ENCODE results near the gene ATN1. TPM values are rescaled to one million over a fixed set of nuclear protein-coding genes. Genes with fewer than 3 reads are reported as not detected.

ATN1 gene
- total RNA-seq, 2 experiments from 2014 or later: 27.3 to 27.6 TPM

GRCh38 chr12:6957741-6958608, 30.2 kb downstream of the ATN1 start:
- no peaks in the 10 kb centered on the region for H3K9me3 Mint-ChIP-seq
- peak overlapping the region; percentile 93 for H3K27ac Mint-ChIP-seq
- DNase-seq: no peak
- peak overlapping the region; percentile 83 for H3K4me3 Mint-ChIP-seq
- peaks cover 92% of the 10 kb centered on the region for H3K4me1 Mint-ChIP-seq
- POLR2A ChIA-PET: interaction anchor here (0.6 to 3.6 kb wide), 3 partner anchors 13 to 123 kb away, joined by 3 to 35 read pairs (median 3); partner anchors contain the start of genes C12orf57 and RNU7-1
- CTCF ChIA-PET: interaction anchor here (0.9 to 13.3 kb wide), 11 partner anchors 14 to 228 kb away, joined by 3 to 388 read pairs (median 3); partner anchors contain the start of genes ATN1, C12orf57, MLF2 and PTPN6
- no peaks in the 10 kb centered on the region for H3K27me3 Mint-ChIP-seq
- peaks cover 82% of the 10 kb centered on the region for H3K36me3 Mint-ChIP-seq (ENCODE audit: low read depth)

GRCh38 chr12:6958609-6959057, 30.9 kb downstream of the ATN1 start:
- POLR2A ChIA-PET: interaction anchor here (0.6 to 3.6 kb wide), 4 partner anchors 8 to 124 kb away, joined by 3 to 35 read pairs (median 3); partner anchors contain the start of genes C12orf57, PTPN6 and RNU7-1
- Mint-ChIP-seq H3K4me3 (peak overlapping the region; percentile 83), H3K36me3 (ENCODE audit: low read depth) (peaks cover 76% of the 10 kb centered on the region), H3K9me3 (no peaks in the 10 kb centered on the region), H3K4me1 (peaks cover 92% of the 10 kb centered on the region), H3K27ac (peak overlapping the region; percentile 93), H3K27me3 (no peaks in the 10 kb centered on the region)
- CTCF ChIA-PET: interaction anchor here (1.2 to 13.3 kb wide), 6 partner anchors 15 to 155 kb away, joined by 3 to 388 read pairs (median 6); partner anchors contain the start of genes ATN1, C12orf57, PTPN6 and RNU7-1
- no peak for DNase-seq

GRCh38 chr12:6959058-6959804, 31.5 kb downstream of the ATN1 start:
- CTCF ChIA-PET: interaction anchor here (0.6 to 13.3 kb wide), 10 partner anchors 15 to 644 kb away, joined by 3 to 388 read pairs (median 4); partner anchors contain the start of genes ATN1, C12orf57, PTPN6 and RNU7-1
- Mint-ChIP-seq H3K27ac (peak overlapping the region; percentile 93), H3K4me3 (peak overlapping the region; percentile 83), H3K9me3 (no peaks in the 10 kb centered on the region), H3K36me3 (ENCODE audit: low read depth) (peaks cover 70% of the 10 kb centered on the region), H3K27me3 (no peaks in the 10 kb centered on the region), H3K4me1 (peaks cover 92% of the 10 kb centered on the region)
- POLR2A ChIA-PET: interaction anchor here (0.6 to 3.6 kb wide), 3 partner anchors 8 to 124 kb away, joined by 3 to 35 read pairs (median 3); partner anchors contain the start of genes C12orf57, PTPN6 and RNU7-1
- peak; percentile 80 for DNase-seq

GRCh38 chr12:6959805-6960592, 32.2 kb downstream of the ATN1 start:
- ChIA-PET CTCF (interaction anchor here (0.6 to 13.3 kb wide), 12 partner anchors 16 to 643 kb away, joined by 3 to 388 read pairs (median 5); partner anchors contain the start of genes C12orf57, PTPN6, RNU7-1 and SPSB2), POLR2A (interaction anchor here (1.4 to 3.6 kb wide), 3 partner anchors 9 to 15 kb away, joined by 3 to 36 read pairs (median 35); partner anchors contain the start of genes C12orf57, PTPN6 and RNU7-1)
- H3K27me3 Mint-ChIP-seq: no peaks in the 10 kb centered on the region
- no peak for DNase-seq
- no peaks in the 10 kb centered on the region for H3K9me3 Mint-ChIP-seq
- H3K36me3 Mint-ChIP-seq (ENCODE audit: low read depth): peaks cover 65% of the 10 kb centered on the region
- H3K4me3 Mint-ChIP-seq: peak overlapping the region; percentile 83
- H3K4me1 Mint-ChIP-seq: peaks cover 92% of the 10 kb centered on the region
- H3K27ac Mint-ChIP-seq: peak overlapping the region; percentile 95

GRCh38 chr12:6960593-6961277, 33.0 kb downstream of the ATN1 start:
- POLR2A ChIA-PET: interaction anchor here (3.3 kb wide), 1 partner anchor 15 kb away, joined by 36 read pairs; the partner anchor contains the start of genes C12orf57 and RNU7-1
- DNase-seq: no peak
- peaks cover 66% of the 10 kb centered on the region for H3K36me3 Mint-ChIP-seq (ENCODE audit: low read depth)
- H3K27me3 Mint-ChIP-seq: no peaks in the 10 kb centered on the region
- peaks cover 92% of the 10 kb centered on the region for H3K4me1 Mint-ChIP-seq
- H3K4me3 Mint-ChIP-seq: peak overlapping the region; percentile 65
- peak overlapping the region; percentile 95 for H3K27ac Mint-ChIP-seq
- CTCF ChIA-PET: interaction anchor here (0.8 to 13.3 kb wide), 13 partner anchors 9 to 147 kb away, joined by 3 to 388 read pairs (median 4); partner anchors contain the start of genes C12orf57, PTPN6, RNU7-1 and SPSB2
- no peaks in the 10 kb centered on the region for H3K9me3 Mint-ChIP-seq

GRCh38 chr12:6961278-6961694, 33.5 kb downstream of the ATN1 start:
- Mint-ChIP-seq H3K4me1 (peaks cover 90% of the 10 kb centered on the region), H3K9me3 (no peaks in the 10 kb centered on the region), H3K4me3 (peak overlapping the region; percentile 65), H3K27me3 (no peaks in the 10 kb centered on the region), H3K36me3 (ENCODE audit: low read depth) (peaks cover 65% of the 10 kb centered on the region), H3K27ac (peak overlapping the region; percentile 95)
- ChIA-PET POLR2A (interaction anchor here (1.1 to 3.3 kb wide), 2 partner anchors 16 to 148 kb away, joined by 4 to 36 read pairs; partner anchors contain the start of genes C12orf57 and RNU7-1), CTCF (interaction anchor here (0.6 to 13.3 kb wide), 12 partner anchors 8 to 774 kb away, joined by 3 to 388 read pairs (median 4); partner anchors contain the start of genes C12orf57, PTPN6, RNU7-1 and SPSB2)
- DNase-seq: peak; percentile 81

GRCh38 chr12:6961695-6962284, 34.0 kb downstream of the ATN1 start:
- Mint-ChIP-seq H3K27ac (peak overlapping the region; percentile 95), H3K27me3 (no peaks in the 10 kb centered on the region), H3K9me3 (no peaks in the 10 kb centered on the region), H3K4me3 (peak overlapping the region; percentile 65), H3K4me1 (peaks cover 87% of the 10 kb centered on the region), H3K36me3 (ENCODE audit: low read depth) (peaks cover 63% of the 10 kb centered on the region)
- ChIA-PET POLR2A (interaction anchor here (1.1 to 3.3 kb wide), 2 partner anchors 17 to 148 kb away, joined by 4 to 36 read pairs; partner anchors contain the start of genes C12orf57 and RNU7-1), CTCF (interaction anchor here (0.6 to 13.3 kb wide), 10 partner anchors 8 to 775 kb away, joined by 3 to 388 read pairs (median 6); partner anchors contain the start of genes C12orf57, PTPN6, RNU7-1 and SPSB2)
- DNase-seq: no peak

GRCh38 chr12:6962285-6963015, 34.7 kb downstream of the ATN1 start:
- Mint-ChIP-seq H3K27ac (peak overlapping the region; percentile 95), H3K36me3 (ENCODE audit: low read depth) (peaks cover 61% of the 10 kb centered on the region), H3K4me3 (peak overlapping the region; percentile 65), H3K27me3 (no peaks in the 10 kb centered on the region), H3K4me1 (peaks cover 81% of the 10 kb centered on the region), H3K9me3 (no peaks in the 10 kb centered on the region)
- DNase-seq: no peak
- POLR2A ChIA-PET: interaction anchor here (1.1 to 3.3 kb wide), 2 partner anchors 17 to 147 kb away, joined by 4 to 36 read pairs; partner anchors contain the start of genes C12orf57 and RNU7-1
- CTCF ChIA-PET: interaction anchor here (0.6 to 13.3 kb wide), 6 partner anchors 18 to 93 kb away, joined by 3 to 388 read pairs (median 12); partner anchors contain the start of genes C12orf57, PTPN6, RNU7-1 and SPSB2

GRCh38 chr12:6963016-6963731, 35.4 kb downstream of the ATN1 start:
- H3K4me3 Mint-ChIP-seq: no peak overlapping the region
- POLR2A ChIA-PET: interaction anchor here (3.3 kb wide), 1 partner anchor 18 kb away, joined by 36 read pairs; the partner anchor contains the start of genes C12orf57 and RNU7-1

More at GRCh38 chr12:6963016-6963731, 35.4 kb downstream of the ATN1 start:
- no peak for DNase-seq
- peak overlapping the region; percentile 60 for H3K27ac Mint-ChIP-seq
- no peaks in the 10 kb centered on the region for H3K27me3 Mint-ChIP-seq
- peaks cover 74% of the 10 kb centered on the region for H3K4me1 Mint-ChIP-seq
- CTCF ChIA-PET: interaction anchor here (0.6 to 13.3 kb wide), 5 partner anchors 19 to 92 kb away, joined by 3 to 388 read pairs (median 16); partner anchors contain the start of genes C12orf57, PTPN6, RNU7-1 and SPSB2
- H3K36me3 Mint-ChIP-seq (ENCODE audit: low read depth): peaks cover 58% of the 10 kb centered on the region
- H3K9me3 Mint-ChIP-seq: no peaks in the 10 kb centered on the region
